Neural cell (in vitro differentiated cells): Measurements from ENCODE around the gene RGS13.

Source experiments
- CTCF ChIP-seq: fragments of 450-650 bp; IDR thresholded peaks from 2 replicates; pipeline ENCODE4 v1.5.1; 2014; ENCODE audit warnings: antibody characterized with exemption, mild to moderate bottlenecking, moderate library complexity; ENCODE audit not compliant: poor library complexity, severe bottlenecking
- POLR2AphosphoS5 ChIP-seq: IDR thresholded peaks from 2 replicates; pipeline ENCODE4 v1.6.1; 2012

- TF ChIP-seq CTCF (no peak), POLR2AphosphoS5 (no peak)
Measured at GRCh38 chr1:192706936-192707335, 71.0 kb downstream of the RGS13 start.
